Keratinocyte (primary cell): ENCODE data around the gene C10orf95.

Source experiments
- CTCF ChIP-seq, 3 experiments: IDR thresholded peaks in 1 of 3; conservative IDR thresholded peaks in 1 of 3; optimal IDR thresholded peaks in 1 of 3; 2 replicates in 2 of 3; 3 replicates in 1 of 3; pipeline versions ENCODE3 to v1.5.1; 2011; ENCODE audit warnings: low read length in 3 of 3, mild to moderate bottlenecking in 3 of 3, moderate library complexity in 2 of 3, control low read depth in 1 of 3, inconsistent platforms in 1 of 3; ENCODE audit not compliant: insufficient read depth in 2 of 3; ENCODE audit errors: extremely low read depth in 1 of 3
- EZH2 ChIP-seq: IDR thresholded peaks from one replicate; pipeline ENCODE4 v1.6.1; 2012; ENCODE audit warnings: inconsistent platforms, mild to moderate bottlenecking, low read length, moderate library complexity

- no peak for TF ChIP-seq CTCF (optimal IDR thresholded peaks at IDR 0.05 in 1 of 3, IDR thresholded peaks at IDR 0.05 in 1 of 3, conservative IDR thresholded peaks at IDR 0.05 in 1 of 3; ENCODE audit: extremely low read depth in 1 of 3, insufficient read depth in 2 of 3, low read length in 3 of 3)
- TF ChIP-seq EZH2, result no peak
These were observed 17.3 kb upstream of the C10orf95 start for GRCh38 chr10:102468683-102469082.
